HG03097 (cell line): ENCODE data around the gene NAP1L4.
"Not testable (repeated sequence)": the region's sequence is repeated elsewhere in the genome, so short reads cannot be mapped to it uniquely, and the experiment has no call there.

Experiments used
- ATAC-seq: cut with Tn5 transposase; IDR thresholded peaks from one replicate; pipeline ENCODE4 v1.9.1; 2021; ENCODE audit not compliant: unreplicated experiment, low FRiP score

NAP1L4 gene

DNA sequence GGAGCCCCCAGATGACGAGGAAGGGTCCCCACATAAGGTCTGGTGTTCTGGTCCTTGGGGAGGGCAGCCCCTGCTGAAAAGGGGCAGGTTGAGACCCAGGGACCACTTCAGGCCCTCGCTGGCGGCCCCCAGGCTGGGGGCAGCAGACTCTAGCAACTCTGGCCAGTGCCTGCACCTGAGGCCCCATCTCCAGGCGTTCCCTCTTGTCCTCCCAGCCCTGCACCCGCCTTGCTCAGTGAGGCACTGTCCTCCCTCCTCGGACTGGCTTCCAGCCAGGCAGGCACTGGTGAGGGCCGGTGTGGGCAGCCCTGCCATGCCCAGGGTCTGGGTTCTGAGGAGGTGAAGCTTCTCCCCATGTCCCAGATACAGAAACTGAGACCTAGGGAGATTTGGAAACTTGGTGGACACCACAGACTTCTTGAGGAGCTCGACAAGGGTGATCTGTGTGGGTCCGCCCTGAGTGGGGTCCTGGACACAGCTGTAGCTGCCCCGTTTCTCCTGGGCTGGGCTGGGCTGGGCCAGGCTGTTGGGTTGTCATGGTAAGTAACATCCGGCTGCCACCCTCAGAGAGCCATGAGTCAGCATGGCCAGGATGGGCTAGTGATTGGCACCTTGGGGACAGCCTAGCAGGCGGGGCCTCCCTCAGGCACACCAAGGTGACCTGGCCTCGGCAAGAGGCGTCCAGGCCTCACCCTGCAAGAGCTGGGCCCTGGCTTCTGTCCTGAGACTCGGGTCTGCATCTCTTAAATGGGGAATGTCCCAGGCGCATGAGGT is 51.8 kb downstream of the NAP1L4 start:
- ATAC-seq: no peak

DNA sequence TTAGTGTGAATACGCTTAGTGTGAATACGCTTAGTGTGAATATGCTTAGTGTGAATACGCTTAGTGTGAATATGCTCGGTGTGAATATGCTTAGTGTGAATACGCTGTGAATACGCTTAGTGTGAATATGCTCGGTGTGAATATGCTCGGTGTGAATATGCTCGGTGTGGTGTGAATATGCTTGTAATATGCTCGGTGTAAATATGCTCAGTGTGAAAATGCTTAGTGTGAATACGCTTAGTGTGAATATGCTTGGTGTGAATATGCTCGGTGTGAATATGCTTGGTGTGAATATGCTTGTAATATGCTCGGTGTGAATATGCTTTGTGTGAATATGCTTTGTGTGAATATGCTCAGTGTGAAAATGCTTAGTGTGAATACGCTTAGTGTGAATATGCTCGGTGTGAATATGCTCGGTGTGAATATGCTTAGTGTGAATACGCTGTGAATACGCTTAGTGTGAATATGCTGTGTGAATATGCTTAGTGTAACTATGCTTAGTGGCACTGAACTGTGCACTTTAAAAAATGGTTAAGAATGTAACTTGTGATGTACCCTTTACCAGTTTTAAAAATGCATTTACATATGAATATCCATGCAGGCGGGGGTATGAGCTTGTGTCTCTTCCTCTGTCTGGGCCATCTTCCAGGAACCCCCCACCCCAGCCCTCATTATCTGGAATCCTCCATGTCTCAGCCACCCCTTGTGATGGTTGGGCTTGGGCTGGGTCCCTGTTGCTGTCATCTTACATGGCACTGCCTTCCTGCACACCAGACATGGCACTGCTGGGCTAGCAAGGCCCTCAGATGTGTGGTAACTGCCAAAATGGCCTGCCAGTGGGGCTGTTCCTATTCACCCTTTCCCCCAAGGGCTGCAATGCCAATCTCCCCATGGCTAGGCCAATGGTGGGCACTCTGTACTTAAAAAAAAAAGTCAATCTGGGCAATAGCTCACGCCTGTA is 53.4 kb downstream of the NAP1L4 start:
- ATAC-seq: not testable (repeated sequence)

DNA sequence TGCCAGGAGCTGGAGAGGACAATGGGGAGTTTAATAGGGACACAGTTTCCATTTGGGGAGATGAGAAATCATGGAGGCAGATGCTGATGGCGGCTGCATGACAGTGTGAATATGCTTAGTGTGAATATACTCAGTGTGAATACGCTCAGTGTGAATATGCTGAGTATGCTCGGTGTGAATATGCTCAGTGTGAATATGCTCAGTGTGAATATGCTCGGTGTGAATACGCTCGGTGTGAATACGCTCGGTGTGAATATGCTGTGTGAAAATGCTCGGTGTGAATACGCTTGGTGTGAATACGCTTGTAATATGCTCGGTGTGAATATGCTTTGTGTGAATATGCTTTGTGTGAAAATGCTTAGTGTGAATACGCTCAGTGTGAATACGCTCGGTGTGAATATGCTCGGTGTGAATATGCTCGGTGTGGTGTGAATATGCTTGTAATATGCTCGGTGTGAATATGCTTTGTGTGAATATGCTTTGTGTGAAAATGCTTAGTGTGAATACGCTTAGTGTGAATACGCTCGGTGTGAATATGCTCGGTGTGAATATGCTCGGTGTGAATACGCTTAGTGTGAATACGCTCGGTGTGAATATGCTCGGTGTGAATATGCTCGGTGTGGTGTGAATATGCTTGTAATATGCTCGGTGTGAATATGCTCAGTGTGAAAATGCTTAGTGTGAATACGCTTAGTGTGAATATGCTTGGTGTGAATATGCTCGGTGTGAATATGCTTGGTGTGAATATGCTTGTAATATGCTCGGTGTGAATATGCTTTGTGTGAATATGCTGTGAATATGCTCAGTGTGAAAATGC is 54.3 kb downstream of the NAP1L4 start:
- not testable (repeated sequence) for ATAC-seq

DNA sequence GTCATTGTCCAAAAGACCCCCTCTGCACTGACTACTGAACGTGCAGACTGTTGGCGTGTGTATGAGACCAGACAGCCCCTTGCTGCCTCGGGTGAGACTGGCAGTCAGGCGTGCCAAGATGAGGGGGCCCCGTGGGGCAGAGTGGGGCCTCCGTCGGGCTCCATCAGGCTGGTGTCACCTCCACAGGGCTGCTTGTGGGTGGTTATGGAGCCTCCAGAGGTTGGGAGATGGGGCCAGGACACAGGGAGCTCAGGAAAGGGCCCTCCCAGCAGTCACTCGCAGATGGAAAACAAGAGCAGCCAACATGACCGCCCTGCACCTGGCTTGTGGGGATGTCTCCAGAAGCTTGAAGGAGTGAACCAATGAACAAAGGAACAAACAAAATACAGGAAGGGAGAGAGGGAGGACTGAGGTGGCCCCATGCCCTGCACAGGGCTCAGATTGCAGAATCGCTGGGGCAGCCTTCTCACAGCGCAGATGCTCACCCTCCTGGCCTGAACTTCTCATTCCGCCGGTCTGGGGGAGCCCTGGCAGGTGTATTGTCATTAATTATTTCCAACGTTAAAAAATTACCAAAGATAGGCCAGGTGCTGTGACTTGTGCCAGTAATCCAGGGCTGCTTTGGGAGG is 57.4 kb downstream of the NAP1L4 start:
- no peak for ATAC-seq

DNA sequence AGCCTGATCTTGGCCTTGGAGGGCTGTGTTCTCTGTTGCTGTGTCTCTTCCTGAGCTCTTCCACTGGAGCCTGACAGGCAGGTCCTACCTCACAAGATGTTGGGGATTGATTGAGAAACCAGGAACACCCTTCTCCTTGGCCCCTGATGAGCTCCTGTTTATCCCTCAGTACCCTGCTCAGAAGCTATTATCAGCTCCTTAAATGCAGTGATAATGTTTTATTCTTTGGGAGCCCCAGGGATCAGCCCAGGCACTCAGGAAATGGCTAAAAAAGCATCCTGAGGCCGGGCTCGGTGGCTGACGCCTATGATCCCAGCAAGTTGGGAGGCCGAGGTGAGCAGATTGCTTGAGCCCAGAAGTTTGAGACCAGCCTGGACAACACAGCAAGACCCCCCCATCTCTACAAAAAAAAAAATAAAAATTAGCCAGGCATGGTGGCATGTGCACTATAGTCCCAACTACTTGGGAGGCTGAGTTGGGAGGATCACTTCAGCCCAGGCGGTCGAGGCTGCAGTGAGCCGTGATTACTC is 58.0 kb downstream of the NAP1L4 start:
- ATAC-seq: no peak

DNA sequence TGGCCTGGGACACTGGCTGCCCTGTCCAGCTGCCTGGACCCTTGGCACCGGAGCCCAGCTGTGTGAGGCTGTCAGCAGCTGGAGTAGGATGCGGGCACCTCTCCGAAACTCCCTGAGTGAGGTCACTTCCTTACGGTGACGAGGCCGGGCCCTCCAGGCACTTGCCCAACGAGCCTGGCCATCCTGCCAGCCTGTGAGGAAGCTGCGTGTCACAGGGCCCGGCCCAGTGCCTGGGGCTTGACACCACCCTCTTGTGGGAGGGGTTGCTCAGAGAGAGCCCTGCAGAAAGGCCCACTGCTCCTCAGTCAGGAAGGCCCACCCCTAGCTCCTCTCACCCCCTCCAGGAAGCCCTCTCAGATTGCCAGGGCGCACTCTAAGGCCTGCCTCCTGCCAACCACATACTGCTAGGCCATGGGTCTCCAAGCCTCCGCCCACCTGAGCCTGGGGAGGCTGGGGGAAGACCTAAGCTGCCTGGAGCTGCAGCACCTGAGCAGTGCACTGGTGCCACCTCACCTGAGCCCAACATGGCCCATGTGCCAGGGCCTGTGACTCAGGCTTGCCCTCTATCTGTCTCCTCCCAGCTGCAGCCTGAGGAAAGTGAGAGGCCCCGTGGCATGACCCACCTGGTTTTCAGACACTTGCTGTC is 58.6 kb downstream of the NAP1L4 start:
- ATAC-seq: peak; percentile 40

DNA sequence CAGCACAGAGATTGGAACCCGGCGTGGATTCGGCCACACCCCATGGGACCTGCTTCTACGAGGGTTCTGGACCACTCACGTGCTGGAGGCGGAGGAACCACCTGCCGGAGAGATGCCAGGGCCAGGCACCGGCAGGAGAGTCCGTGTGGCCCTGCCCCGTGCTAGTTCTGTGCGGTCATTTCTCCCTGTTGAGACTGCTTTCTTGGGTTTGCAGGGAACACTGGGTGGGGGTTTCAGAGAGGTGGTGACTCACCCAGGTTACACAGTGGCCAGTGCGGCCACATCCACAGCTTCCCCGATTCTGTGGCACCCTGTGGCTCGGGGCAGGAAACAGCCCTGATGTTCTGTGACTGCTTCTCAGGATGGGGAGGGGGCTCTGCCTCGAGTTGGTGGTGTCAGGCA is 59.3 kb downstream of the NAP1L4 start:
- peak; percentile 4 for ATAC-seq

DNA sequence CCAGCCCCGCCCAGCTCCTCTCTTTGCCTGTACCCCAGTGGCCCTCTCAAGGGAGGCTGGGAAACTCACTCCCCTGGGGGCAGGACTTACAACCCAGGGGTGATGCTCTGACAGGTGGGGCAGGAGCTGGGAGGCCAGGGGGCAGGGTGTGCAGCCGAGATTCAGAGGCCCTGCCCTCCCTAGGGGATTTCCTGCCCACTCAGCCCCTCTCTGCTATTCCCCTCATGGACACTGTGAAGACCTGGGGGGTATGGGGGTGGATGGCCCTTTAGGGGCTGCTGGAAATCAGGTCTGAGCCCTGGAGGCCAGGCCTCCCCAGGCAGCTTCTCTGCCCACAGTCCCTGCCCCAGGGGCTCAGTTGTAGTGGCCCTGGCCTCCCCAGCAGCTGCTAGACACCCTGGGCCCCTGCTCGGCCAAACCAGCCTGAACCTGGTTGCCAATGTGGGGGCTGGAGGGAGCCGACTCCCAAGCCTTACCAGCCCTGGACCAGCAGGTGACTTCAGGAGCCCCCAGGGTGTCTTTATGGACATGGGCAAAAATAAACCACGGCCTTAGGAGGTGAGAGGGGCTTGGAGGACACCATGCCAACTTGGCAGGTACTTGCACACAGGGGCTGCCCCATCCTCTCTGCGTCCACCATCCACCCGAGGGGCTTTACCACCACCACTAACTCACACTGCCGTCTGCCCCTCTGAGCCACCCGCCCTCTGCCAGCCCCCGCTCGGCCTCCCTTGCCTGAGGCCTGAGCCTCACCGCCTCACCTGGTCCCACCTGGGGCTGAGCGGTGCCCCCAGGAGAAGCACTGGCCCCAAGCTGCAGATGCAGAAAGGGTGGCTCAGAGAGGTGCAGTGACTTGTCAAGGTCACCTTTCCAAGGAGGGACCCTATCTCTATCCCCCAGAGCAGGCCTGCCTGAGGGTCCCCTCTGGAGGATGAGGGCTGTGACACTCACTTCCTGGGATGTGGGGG is 60.1 kb downstream of the NAP1L4 start:
- no peak for ATAC-seq

DNA sequence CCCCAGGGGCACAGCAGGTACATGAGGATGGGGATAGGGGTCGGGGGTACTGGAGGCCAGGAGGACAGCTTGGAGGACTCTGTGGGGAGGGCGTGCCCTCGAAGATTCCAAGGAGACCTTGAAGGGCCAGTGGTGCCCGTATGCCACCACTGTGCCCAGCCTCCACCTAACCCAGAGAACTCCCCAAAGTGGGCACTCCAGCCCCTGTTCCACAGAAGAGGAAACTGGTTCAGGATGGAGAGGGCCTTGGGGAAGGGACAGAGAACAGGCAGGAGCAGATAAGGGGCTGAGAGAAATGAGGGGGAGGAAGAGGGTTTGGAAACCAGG is 60.7 kb downstream of the NAP1L4 start:
- ATAC-seq: no peak

DNA sequence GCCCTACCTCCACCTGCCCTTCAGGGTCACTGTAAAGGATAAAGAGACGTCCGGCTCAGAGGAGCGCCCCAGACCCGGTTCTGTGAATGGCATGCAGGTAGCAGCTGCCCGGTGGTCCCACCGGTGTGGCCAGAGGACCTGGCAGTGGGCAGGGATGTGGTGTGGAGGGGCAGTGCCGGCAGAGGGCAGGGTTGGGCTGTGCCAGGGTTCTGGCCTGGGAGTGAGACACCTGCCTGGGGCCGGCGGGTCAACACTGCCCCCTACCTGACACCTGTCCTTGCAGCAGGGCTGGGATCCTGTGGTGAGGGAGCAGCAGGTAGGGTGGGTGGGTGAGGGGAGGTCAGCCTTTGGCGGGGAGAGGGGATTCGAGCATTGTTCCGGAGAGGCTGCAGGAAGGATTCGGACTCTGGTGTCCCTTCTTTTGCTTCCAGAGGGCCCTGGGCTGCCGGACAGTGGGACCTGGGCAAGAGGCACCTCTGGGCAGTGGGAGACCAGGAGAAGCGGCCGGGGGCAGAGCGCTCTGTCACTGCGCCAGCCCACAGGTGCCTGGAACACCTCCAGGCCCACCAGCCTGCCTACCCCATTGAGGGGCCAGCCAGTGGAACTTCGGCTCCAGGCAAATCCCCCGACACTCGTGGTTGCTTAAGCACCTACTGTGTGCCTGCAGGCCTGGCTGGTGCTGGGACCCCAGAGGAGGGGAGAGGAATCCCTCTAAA is 61.3 kb downstream of the NAP1L4 start:
- ATAC-seq: no peak

DNA sequence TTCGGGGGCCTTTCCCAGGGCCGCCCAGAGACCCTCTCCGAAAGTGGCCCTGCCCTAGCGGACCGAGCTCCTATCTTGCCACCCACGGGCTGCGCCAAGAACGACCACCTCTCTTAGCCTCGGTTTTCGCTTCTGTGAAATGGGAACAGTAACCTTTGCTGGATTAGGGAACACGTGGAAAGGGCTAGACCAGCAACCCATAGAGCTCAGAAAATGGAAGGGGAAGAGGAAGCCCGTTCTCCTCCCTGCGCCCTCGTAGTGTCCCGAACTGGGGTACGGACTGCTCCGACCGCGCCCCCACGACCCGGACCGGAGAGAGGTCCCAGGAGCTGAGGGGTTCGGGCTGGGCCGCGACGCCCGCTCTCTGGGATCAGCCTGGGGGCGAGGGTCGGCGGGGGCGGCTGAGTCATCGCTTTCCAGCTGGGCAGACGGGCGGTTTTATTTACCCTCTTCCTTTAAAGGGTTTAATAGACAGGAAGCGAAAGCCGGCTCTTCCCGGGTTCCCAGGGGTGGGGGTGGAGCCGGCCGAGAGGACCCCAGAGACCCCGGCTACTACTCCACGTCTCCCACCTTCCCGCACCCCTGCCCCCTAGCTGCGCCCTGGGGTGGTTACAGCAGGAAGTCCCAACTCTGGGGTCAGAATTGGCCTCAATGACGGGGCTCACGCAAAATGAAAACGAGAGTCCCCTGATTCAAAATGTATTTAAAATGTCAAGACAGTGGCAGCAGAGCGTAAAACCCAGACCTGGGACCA is 62.0 kb downstream of the NAP1L4 start:
- ATAC-seq: no peak

DNA sequence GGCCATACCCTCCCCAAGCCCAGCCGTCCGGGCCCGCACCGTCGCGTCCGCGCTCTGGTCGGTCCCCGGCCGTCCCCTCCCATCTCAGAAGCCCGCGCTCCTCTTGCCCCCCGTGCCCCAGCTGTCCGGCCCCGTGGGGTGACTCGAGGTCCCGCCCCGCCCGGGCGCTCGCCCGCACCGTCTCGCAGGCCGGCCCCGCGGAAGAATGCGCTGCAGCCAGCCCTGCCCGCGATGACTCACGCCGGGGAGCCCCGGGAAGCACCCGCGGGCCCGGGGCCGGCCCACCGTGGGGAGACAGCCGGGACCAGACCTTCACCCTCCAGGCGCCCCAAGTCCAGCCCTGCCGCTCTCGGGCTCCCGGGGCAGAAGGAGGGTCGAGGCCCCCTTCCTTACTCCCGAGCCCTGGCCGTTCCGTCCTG is 62.6 kb downstream of the NAP1L4 start:
- no peak for ATAC-seq

DNA sequence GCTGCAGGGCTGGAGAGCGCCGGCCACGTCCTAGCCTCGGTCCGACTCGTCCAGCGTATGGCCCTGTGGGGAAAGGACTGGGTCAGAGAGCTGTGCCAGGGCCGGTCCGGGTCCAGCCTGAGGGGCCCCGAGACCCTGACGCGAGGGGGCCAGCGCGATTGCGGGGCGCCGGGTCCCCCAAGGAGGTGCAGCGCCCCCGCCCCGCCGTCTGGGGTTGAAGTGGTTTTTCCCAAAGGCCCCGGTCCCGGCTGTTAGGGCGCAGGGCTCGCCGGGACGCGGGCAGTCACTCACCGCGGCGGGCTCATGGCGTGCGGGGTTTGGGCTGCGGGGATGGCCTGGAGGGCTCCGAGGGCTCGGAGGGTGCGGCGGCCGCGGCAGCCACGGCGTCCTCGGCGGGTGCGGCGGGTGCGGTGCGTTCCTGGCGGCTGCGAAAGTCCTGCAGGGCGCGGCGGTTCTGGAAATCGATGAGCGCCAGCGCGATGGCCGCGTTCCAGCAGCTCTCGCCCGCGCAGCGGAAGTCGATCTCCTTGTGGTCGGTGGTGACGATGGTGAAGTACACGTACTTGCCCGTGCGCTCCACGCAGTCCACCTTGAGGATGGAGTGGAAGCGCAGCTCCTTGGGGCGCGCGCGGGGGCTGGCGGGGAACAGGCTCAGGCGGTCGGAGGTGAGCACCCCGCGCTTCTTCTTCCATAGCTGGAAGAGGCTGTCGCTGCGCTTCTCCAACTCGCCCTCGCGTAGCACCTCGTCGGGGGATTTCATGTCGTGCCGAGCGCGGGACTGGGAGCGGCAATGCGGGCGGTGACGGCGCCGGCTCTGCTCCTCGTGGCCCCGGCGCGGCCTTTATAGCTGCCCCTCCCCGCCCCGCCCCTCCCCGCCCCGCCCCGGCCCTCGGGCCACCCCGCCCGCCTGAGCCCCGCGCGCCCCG is 63.3 kb downstream of the NAP1L4 start, which contains the start of gene PHLDA2:
Gene PHLDA2, minus strand, starts transcription at position 816 of the 926 bp plus-strand sequence. Its CDS starts 56 bp downstream, at position 760.
- no peak for ATAC-seq

DNA sequence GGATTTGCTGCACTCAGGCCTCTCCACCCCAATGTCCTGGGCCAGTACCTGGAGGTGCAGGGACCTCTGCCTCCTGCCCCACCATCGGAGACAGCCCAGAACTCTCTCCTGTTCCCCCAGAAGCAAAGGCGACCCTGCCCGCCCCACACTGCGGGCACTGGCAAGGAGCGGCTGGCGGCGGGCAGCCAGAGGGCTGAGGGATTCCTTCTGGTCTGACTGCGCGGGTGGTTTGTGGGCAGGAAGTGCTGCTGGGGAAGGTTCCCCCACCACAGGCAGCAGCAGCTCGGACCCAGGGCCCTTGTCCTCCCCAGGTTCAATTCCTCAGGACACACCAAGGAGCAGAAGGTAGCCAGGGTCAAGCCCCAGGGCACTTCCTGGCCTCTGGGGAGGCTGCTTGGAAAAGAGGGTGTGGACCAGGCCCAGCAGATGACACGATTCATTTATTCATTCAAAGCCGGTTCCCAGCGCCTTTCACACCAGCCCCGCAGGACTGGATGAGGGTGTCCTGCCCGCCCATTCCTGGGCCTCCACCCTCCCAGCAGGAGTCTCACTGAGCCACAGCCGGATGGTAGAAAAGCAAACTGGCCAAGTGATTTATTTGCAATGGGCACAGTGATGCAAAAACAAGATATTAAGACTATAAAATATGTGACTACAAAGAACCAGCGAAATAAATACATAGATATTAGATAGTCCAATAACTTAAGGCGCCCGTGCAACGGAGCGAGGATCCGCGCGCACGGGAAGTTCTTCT is 64.1 kb downstream of the NAP1L4 start:
- ATAC-seq: no peak

DNA sequence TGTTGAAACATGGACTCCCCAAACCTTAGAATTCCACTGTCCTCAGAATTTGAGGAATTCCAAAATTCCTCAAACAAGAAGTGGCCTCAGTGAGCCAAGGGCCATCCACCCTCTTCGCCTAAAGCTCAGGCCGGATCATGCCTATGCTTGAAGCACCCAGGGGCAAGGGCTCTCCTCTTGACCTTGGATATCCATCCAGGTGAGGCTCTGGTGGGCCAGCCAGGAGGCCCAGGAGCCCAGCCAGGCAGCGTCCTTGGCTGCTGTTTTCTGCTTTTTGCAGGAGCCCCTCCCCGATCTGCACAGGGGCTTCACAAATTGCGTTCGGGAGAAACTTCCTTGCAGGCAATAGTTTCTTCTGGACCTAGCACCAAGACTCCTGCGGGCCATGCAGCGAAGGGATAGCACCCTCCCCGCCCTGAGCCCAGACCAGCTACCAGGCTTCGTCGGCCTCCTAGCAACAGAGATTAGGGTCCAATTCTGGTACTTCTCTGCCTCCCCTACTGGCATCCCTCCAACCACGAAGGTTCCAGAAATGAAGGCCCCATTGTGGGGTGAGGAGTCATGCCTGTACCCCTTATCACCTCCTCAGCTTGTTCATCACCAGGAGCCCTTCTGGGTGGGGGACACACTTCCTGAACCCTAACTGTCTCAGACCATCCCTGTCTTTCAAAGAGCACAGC is 64.9 kb downstream of the NAP1L4 start:
- ATAC-seq: no peak
